ENCODE data around the gene GYPC.

The GYPC gene

DNA sequence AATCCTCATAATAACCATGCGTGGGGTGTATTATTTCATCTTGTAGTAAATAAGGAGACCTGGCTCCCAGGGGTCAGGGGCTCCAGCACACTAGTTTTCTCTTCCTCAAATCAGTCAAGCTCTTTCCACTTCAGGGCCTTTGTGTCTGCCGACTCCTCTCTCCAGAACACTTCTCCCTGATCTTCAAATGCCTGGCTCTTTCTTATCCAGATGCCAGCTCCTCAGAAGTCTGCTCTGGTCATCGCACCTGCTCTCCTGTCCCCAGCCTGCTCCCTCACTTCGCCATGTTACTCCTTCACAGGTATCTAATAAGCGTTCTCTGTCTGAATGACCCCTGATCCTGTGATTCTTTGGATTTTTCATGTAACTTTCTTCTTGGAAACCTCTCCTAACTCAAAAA, 62.0 kb downstream of the GYPC start:
- no peak overlapping the region for H3K27ac ChIP-seq
- TF ChIP-seq, protein P1, sequence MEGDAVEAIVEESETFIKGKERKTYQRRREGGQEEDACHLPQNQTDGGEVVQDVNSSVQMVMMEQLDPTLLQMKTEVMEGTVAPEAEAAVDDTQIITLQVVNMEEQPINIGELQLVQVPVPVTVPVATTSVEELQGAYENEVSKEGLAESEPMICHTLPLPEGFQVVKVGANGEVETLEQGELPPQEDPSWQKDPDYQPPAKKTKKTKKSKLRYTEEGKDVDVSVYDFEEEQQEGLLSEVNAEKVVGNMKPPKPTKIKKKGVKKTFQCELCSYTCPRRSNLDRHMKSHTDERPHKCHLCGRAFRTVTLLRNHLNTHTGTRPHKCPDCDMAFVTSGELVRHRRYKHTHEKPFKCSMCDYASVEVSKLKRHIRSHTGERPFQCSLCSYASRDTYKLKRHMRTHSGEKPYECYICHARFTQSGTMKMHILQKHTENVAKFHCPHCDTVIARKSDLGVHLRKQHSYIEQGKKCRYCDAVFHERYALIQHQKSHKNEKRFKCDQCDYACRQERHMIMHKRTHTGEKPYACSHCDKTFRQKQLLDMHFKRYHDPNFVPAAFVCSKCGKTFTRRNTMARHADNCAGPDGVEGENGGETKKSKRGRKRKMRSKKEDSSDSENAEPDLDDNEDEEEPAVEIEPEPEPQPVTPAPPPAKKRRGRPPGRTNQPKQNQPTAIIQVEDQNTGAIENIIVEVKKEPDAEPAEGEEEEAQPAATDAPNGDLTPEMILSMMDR (IDR thresholded peaks at IDR 0.05), result no peak
- no peak for TF ChIP-seq ZFX (IDR thresholded peaks at IDR 0.05; ENCODE audit: borderline replicate concordance)

DNA sequence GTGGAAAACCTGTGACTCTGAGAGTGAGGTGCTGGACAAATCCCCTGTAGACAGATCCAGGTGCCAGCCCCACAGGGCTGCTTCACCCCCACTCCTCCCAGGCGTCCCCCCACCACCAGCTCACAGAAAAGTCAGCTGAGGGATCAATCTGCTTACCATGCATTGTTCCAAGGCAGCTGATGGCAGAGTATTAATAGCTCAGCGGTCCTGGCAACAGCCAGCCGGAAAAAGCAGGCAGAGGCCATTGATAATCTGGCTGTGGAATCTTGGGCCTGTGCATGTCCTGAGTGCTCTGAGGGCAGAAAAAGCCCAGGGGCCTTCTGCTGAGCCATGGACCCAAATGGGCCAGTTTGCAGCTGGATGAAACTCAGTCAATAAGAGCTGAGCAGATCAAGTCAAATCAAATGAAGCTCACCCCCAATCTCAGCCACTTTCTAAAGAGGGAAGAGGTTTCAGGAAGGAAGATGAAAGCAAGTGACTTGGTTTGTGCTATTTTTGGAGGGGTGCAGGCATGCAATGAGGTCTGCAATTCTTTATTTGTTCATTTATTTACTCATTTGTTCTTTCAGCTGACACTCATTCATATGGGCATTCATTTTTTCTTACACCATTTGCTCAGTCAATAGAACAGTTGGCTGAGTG, 63.4 kb downstream of the GYPC start:
- H3K27ac ChIP-seq, result no peak overlapping the region
- TF ChIP-seq, protein P1 (IDR thresholded peaks at IDR 0.05), result no peak
- no peak for TF ChIP-seq ZFX (IDR thresholded peaks at IDR 0.05; ENCODE audit: borderline replicate concordance)

DNA sequence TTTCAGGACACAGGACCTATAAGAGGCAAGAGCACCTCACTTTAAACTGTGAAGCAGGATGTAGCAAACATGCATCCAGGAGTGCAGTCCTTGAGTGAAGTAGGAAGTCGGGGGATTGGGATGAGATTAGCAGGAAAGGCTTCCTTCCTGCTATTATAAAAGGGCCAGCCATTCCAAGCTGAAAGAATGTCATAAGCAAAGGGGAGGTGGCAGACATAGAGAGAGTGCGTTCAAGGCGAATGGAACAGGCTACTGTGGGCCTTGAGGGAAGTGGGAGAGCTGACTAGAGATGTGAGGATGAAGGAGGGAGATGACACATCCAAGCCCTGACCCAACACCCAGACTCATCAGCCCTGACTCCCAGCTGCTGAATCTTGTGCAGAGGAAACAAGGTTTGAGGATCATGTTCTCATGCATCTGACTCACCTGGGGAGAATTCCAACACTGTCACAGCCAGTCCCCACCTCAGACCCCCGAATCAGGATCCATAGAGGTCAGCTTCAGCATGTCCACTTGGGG, 63.9 kb downstream of the GYPC start:
- no peak overlapping the region for H3K27ac ChIP-seq
- TF ChIP-seq, protein P1 (IDR thresholded peaks at IDR 0.05), result no peak
- TF ChIP-seq ZFX (IDR thresholded peaks at IDR 0.05; ENCODE audit: borderline replicate concordance), result no peak

DNA sequence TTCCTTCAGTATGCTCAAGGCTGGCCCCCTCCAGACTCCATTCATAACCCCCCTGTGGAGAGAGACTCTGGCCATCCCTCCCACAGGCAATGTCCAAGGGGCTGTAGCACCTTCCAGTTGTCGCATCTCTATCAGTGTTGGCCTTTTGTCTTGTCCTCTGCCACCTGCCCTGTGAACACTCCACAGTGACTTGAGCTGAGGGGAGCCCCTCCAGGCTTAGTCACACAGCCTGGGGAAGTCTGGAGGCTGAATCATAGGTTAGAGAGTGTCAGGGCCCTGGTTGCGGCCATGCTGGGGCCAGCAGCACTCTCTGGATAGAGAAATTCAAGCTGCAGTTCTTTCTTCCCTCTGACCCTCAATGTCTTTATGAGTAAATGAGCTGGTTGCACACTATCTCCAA, 64.7 kb downstream of the GYPC start:
- no peak overlapping the region for H3K27ac ChIP-seq
- TF ChIP-seq ZFX (IDR thresholded peaks at IDR 0.05; ENCODE audit: borderline replicate concordance), result no peak

DNA sequence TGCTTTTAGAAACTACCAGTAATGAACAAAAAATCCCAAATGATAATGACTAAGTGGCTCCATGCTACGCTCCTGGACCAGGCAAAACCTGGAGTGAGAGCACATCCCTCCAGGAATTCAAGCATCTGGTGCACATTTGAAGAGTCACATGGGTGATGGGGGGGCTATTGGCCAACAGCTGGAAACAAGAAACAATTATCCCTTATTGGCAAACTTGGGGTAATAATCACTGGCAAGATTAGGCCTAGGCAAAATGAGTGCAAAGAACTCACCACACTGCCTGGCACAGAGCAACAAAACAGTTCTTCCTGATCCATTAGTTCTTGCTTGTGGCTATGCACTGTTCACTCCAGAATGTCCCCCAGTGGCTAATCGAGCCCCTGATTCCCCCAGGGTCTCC, 66.1 kb downstream of the GYPC start:
- H3K27ac ChIP-seq, result no peak overlapping the region
- no peak for TF ChIP-seq ZFX (IDR thresholded peaks at IDR 0.05; ENCODE audit: borderline replicate concordance)
- TF ChIP-seq, protein P1 (IDR thresholded peaks at IDR 0.05), result no peak

DNA sequence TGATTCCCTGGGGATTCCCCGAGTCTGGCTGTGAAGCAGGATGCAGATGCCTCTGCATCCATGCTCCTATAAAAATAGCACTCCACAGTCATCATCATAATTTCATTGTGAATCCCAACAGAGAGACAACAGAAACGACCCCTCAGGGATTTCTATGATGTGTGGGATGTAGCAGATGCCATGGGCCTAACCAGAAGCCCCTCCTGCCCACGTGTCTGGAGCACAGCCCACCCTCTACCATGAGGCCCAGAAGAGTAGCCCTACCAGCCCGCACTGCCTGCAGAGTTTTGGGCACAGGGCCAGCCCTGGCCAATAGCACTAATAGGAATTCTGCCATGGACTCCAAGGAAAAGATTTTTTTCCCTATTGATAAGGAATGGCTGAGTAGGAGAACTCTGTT, 66.6 kb downstream of the GYPC start:
- TF ChIP-seq, protein P1 (IDR thresholded peaks at IDR 0.05), result no peak
- TF ChIP-seq ZFX (IDR thresholded peaks at IDR 0.05; ENCODE audit: borderline replicate concordance), result no peak
- no peak overlapping the region for H3K27ac ChIP-seq

DNA sequence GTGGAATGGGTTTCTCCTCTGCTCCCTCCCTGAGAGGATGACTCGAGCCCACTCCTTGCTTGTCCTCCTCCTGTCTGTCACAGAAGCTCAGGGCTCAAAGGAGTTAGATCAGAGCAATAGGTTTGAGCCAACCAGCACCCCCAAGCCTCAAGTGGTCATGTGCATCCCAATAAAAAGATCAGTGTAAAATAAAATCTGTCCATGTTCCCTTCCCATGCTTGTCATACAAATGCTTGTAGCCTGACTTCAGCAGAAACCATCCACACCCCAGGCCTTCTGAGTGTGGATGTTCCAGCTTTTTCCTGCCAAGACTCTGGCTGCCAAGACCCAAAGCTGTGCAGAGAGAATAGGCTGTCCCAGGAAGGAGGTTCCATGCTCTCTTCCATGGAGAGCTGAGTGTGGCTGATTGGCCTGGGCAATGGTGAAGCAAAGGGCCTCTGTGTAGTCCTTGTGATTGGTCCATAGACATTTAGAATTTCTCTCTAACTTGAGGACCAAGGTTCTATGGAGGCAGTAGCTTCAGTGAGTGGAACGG, 67.4 kb downstream of the GYPC start:
- H3K27ac ChIP-seq, result no peak overlapping the region
- no peak for TF ChIP-seq ZFX (IDR thresholded peaks at IDR 0.05; ENCODE audit: borderline replicate concordance)
- TF ChIP-seq, protein P1 (IDR thresholded peaks at IDR 0.05), result no peak
